Adrenal gland (tissue), 5 donors: ENCODE measurements around the gene SH3PXD2B.

Experiments used
- POLR2A ChIP-seq, 2 donors: fragments of 450-650 bp; IDR thresholded peaks; one replicate each; pipeline ENCODE4 v1.6.1; 2017; ENCODE audit warnings: antibody characterized with exemption in 2 of 2, mild to moderate bottlenecking in 2 of 2, moderate library complexity in 1 of 2
- TF ChIP-seq, protein P1 (sequence below), 6 experiments: fragments of 450-650 bp in 4 of 6; fragments of 200-600 bp in 2 of 6; sonication (generic) in 1 of 6; IDR thresholded peaks; 1 replicate in 5 of 6; 2 replicates in 1 of 6; pipeline versions ENCODE4 v1.5.1 to v1.8.0; 2016 to 2021; ENCODE audit warnings: antibody characterized with exemption in 6 of 6, mild to moderate bottlenecking in 2 of 6, moderate library complexity in 1 of 6
- donor health status: DM: no; HTN: no; CAD: no.

DNA sequence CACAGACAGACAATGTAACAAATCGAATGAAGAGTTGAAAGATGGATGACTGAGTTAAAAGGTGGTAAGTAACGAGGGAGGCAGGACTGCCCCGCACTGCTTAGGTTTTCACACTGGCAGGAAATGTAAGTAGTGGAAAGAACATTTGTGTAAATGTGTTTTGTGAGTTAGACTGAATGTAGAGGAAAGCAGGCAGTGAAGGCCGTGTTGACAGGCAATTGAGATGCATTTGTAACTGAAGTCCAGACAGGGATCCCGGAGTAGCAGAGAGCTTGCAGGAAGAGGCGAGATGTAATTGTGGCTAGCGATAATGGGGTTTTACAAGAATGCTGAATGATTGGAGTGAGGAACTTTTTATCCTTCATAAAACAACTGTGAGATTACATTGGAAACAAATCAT, 20.0 kb upstream of the SH3PXD2B start:
- TF ChIP-seq, protein P1, sequence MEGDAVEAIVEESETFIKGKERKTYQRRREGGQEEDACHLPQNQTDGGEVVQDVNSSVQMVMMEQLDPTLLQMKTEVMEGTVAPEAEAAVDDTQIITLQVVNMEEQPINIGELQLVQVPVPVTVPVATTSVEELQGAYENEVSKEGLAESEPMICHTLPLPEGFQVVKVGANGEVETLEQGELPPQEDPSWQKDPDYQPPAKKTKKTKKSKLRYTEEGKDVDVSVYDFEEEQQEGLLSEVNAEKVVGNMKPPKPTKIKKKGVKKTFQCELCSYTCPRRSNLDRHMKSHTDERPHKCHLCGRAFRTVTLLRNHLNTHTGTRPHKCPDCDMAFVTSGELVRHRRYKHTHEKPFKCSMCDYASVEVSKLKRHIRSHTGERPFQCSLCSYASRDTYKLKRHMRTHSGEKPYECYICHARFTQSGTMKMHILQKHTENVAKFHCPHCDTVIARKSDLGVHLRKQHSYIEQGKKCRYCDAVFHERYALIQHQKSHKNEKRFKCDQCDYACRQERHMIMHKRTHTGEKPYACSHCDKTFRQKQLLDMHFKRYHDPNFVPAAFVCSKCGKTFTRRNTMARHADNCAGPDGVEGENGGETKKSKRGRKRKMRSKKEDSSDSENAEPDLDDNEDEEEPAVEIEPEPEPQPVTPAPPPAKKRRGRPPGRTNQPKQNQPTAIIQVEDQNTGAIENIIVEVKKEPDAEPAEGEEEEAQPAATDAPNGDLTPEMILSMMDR (IDR thresholded peaks at IDR 0.05): no peak
- TF ChIP-seq POLR2A (IDR thresholded peaks at IDR 0.05): no peak
